HG03060 (cell line): ENCODE data around the gene TRAK2.
"Not testable (repeated sequence)": the region's sequence is repeated elsewhere in the genome, so short reads cannot be mapped to it uniquely, and the experiment has no call there.

Experiments used
- ATAC-seq: cut with Tn5 transposase; IDR thresholded peaks from one replicate; pipeline ENCODE4 v1.9.1; 2021; ENCODE audit warnings: low read depth, moderate number of reproducible peaks; ENCODE audit not compliant: unreplicated experiment

The TRAK2 gene

DNA sequence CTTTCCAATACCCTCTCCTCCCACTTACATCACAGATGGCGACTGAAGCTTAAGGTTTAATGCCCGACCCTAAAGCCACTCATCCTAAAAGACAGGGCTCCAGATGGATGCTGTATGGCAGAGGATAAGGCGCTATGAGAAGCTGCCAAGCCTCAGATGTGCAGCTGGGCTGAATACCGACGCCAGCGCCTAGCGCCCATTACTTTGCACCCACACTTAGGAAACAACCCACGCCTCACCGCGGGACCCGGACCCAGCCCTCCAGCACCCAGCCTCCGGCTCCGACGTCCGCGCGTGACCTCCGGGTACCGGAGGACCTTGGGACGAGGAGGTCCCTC is 335 bp downstream of the TRAK2 start:
- no peak for ATAC-seq

DNA sequence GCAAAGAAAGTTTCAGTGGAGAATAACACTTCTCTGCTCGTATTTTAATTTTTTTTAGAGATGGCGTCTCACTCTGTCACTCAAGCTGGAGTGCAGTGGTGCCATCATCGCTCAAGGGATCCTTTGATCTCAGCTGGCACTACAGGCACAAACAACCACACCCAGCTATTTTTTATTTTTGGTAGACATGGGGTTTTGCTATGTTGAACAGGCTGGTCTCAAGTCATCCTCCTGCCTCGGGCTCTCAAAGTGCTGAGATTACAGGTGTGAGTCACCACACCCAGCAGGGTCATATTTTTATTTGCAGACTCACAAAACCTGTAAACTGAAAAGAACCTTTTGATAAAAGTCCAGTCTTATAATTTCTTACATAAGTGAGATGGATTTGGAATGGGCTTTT is 2.6 kb downstream of the TRAK2 start:
- no peak for ATAC-seq

DNA sequence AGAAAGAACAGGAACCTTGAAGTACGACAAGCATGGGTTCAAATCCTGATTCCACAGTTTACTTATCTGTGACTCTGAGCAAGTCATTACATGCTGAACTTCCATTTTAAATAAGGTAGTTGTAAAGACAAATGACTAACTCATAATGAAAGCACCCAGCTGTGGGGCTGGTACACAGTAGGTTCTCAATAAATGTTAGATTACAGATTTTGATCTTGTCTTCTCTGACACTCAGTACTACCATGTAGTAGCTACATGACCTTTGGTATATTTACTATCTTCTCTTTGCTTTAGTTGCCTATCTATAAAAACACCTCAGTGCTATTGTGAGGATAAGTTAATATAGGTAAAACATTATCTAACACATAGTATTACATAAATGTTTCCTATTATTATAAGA is 3.2 kb downstream of the TRAK2 start:
- no peak for ATAC-seq

DNA sequence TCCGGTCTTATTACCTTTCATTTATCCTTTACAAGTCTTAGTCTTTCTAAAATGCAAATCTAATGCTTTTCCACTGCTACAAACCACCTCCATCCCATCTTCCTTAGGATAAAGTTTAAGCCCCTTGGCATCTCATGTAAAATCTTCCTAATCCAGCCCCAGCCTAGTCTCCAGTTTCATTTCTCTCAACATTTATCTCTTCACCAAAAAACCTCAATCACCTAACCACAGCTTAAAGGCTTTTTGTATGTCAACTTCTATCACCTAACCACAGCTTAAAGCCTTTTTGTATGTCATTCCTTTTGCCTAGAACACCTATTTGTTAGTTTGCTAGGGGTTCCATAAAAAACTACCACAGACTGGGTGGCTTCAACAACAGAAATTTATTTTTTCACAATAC is 4.2 kb downstream of the TRAK2 start:
- no peak for ATAC-seq

DNA sequence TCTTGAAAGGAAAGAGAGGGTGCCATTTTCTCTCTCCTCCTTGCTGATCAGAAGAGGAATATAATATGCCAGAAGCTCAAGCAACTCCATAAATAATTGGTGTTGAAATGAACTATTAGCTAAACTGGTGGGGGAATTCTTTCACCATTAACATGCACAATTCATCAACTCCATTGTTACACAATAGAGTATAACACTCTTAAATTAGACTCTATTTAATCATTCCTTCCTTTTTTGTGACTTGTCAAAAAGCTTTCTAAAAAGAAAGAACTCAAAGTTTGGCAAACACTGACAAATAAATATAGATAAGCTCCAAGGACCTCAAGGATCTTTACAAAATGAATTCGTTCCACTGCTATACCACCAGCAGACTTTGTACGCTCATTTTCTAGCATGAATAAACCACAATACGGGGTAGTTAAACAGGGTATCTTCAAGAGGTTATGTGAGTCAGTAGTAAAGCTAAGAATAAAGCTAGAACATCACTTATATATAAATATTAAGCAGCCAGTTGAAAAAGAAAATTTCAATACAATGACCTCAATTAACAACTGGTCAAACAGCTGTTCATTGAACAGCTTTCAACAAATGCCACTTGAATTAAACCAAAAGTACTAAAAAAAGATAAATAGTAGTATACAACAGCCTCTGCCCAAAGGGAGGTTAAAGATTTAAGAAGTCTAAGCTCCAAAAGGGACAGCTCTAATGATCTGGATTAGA is 6.4 kb downstream of the TRAK2 start:
- no peak for ATAC-seq

DNA sequence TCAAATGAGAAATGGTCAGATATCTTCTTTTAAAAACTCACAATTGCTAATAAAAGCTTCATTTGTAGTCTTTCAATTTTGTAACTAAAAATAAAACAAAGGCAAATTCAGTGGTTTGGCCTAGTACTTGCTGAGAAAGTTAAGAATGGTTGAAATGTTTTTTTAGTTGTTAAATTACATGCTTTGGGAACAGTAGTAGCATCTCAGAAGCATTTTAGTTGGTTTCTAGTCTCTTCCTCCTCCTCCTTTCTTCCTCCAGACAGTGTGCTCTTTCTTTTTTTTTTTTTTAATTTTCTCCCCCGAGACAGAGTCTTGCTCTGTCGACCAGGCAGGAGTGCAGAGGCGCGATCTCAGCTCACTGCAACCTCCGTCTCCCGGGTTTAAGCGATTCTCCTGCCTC is 9.8 kb downstream of the TRAK2 start:
- ATAC-seq: no peak

DNA sequence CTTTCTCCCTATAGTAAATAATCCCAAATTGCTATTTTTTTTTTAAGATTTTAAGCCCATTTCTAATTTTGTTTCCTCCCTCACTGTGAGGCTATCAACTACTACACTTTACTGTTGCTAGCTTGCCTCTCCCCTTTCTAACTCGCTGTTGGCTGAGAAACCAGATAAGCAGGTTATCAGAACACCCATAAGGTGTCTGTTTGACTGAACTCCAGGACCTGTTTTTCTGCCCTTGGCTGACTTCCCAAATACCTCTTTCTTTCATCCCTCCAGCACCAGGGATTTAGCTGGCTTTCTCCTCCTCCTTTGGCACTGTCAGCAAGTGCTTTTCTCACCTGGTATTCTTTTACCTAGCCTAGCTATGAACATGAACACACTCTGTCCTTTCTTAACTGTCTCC is 11.1 kb downstream of the TRAK2 start:
- ATAC-seq: no peak

DNA sequence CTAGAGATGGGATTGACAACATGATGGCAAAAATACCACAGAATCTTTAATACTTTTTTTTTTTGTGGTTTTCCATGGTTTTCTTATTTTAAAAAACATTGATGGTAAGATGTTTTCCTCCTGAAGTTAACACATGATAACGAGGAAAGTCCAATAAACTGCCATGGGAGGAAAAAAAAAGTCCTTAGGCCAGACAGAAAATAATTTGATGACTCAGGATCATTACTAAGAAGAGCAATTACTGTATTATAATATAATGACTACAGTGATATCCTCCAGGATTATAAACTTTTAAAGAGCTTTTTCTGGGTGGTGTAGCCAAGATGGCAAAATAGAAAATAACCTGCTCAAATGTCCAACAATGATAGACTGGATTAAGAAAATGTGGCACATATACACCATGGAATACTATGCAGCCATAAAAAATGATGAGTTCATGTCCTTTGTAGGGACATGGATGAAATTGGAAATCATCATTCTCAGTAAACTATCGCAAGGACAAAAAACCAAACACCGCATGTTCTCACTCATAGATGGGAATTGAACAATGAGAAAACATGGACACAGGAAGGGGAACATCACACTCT is 11.8 kb downstream of the TRAK2 start:
- ATAC-seq: not testable (repeated sequence)

DNA sequence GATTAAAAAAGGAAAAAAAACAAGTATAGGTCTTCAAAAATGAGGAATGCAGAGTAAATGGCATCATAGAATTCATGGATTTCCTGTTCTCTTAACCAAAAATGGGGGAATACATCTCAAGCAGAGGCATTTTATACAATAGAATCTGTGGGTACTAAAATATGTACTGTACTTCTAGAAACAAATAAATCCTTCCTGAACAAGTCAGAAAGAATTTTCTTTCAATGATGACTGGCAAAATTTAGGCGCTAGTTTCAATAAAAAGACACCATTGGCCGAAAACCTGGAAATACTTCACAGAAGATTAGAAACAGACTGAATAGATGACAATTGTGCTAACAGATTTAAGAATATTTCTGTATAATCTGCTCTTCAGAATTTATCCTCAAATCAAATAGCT is 15.1 kb downstream of the TRAK2 start:
- no peak for ATAC-seq

DNA sequence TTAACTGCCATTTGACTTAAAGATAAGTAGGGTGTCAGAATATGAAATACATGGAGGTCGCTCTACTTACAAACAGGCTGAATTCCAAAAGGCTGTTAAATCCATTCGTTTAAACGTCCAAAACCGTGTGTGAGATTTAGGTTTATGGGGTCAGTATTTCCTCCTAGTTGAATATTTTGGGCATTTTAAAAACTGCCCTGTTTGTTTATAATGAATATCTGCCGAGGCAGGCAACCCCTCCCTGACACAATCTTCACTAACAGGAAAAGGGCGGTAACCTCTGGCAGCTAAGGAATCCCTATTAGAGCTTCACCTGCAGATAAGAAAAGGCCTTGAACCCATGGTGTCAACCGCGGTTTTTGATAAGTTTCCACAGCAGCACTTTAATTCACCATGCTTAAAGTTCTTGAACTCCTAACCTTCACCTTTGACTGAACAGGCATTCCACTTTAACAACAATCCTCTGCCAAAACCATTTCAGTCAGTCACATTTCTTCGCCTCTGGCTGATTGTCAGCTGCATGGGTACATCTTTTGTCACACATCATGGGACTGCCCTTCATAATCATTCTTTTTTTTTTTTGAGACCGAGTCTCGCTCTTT is 17.8 kb downstream of the TRAK2 start:
- no peak for ATAC-seq

DNA sequence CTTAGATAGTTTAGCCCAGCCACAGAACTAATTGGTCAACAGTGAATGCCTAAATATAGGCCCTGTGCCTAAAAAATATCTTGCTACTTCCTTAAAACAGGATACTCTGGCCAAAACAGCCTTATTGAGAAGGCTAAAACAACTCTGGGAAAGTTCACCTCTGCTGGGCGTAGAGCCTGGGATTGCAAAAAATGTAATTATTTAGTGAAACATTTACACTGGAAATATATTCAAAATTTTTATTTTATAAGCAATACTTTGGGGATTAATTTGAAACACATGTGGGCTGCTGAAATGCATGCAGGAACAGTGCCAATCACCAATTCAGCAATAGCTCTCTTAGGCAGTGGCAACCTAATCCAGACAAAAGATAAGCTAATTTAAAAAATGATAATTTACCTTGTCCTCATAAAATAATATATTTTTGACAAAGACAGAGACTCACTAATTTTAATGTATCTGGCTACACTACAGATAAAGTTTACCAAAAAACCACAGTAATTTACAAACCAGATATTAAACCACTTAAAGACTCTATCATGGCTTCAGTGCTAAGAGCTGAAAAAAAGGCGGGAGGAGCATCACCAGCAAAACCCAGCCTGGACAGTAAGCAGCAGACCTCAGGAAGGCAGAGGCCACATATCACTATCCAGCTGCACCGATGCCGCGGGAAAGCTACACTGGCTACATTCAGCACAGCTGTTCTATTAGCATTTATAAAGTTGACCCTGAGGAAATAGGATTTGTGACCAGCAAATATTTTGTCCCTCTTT is 18.5 kb downstream of the TRAK2 start:
- ATAC-seq: no peak

DNA sequence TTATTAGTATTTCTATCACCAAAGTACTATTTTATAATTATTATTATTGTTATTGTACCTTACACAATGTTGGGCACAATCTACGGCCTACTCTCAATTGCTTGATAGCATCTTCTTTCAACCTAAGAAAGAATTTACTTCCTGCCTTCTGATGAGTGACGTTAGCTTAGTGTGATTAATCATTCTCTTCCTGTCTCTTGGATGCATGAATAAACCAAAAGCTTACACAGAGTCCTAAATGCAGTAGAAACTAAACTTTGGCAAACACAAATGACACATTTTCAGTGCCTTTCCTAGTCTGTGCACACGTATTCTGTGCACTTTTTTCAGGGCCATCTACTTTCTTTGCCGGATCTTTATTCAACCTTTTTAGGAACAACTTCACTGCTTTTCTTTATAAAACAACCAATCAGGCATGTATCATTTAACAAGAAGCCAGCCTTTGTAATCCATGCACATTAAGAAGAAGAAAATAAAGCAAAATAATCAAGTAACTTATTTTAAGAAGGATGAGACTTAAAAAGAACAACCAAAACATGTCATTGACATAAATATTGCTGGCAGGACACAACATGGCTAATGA is 19.1 kb downstream of the TRAK2 start:
- no peak for ATAC-seq

DNA sequence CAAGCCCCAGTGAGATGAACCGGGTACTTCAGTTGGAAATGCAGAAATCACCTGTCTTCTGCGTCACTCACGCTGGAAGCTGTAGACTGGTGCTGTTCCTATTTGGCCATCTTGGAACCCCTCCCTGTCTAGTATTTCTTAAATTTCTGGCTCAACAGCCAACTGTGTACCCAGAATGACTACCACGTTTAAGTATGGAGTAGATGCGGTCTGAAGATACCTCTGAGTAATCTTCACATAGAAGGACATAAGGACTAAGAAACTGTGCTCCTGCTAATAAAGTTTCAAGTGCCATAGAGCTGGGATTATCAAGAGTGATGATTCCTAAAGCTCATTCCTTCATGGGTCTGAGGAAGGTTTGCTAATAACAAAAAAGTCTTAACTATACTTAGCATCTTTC is 20.4 kb downstream of the TRAK2 start:
- ATAC-seq: no peak

DNA sequence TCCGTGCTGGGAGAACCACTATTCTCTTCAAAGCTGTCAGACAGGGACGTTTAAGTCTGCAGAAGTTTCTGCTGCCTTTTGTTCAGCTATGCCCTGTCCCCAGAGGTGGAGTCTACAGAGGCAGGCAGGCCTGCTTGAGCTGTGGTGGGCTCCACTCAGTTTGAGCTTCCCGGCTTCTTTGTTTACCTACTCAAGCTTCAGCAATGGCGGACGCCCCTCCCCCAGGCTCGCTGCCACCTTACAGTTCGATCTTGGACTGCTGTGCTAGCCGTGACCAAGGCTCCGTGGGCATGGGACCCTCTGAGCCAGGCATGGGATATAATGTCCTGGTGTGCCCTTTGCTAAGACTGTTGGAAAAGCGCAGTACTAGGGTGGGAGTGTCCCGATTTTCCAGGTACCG is 20.9 kb downstream of the TRAK2 start:
- ATAC-seq: not testable (repeated sequence)

DNA sequence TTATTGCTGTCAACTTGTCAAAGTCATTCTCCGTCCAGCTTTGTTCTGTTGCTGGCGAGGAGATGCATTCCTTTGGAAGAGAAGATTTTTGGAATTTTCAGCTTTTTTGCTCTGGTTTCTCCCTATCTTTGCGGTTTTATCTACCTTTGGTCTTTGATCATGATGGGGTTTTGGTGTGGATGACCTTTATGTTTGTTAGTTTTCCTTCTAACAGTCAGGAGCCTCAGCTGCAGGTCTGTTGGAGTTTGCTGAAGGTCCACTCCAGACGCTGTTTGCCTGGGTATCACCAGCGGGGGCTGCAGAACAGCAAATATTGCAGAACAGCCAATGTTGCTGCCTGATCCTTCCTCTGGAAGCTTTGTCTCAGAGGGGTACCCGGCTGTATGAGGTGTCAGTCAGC is 21.4 kb downstream of the TRAK2 start:
- ATAC-seq: not testable (repeated sequence)

DNA sequence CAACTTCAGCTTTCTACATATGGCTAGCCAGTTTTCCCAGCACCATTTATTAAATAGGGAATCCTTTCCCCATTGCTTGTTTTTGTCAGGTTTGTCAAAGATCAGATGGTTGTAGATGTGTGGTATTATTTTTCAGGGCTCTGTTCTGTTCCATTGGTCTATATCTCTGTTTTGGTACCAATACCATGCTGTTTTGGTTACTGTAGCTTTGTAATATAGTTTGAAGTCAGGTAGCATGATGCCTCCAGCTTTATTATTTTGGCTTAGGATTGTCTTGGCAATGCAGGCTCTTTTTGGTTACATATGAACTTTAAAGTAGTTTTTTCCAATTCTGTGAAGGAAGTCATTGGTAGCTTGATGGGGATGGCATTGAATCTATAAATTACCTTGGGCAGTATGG is 22.9 kb downstream of the TRAK2 start:
- ATAC-seq: not testable (repeated sequence)

DNA sequence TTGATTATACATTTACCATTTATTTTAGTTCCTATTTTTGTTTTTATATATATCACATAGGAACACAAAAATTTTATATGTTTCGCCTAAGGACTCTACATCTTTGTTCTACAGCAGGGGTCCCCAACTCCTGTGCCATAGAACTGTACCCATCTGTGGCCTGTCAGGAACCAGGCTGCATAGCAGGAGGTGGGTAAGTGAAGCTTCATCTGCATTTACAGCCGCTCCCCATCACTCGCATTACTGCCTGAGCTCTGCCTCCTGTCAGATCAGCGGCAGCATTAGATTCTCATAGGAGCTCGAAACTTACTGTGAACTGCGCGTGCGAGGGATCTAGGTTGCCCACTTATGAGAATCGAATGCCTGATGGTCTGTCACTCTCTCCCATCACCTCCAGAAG is 25.3 kb downstream of the TRAK2 start:
- ATAC-seq: no peak

DNA sequence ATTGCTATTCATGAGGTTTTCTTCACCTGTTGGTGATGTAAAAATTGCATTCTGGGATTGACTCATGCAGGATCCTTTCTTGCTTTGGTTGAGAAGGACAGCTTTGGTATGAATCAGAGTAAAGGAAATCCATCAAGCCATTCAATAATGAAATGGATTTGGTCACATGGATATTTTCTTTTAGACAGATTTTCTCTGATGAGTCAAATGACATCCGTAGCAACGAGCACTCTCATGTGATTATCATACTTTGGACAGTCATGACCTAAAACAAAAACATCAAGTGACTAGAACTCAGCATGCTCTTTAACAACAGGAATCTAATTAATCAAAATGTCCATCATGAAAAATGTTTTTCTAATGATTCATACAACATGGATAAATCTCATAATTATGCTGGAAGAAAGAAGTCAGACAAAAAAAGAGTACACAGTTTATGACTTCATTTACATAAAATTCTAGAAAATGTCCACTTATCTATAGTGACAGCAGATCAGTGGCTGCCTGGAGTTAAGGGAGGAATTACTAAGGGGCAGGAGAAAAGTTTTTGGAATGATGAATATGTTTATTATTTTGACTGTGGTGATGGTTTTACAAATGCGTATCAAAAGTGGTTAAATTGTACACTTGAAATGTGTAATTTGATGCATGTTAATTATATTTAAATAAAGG is 30.7 kb downstream of the TRAK2 start:
- no peak for ATAC-seq

DNA sequence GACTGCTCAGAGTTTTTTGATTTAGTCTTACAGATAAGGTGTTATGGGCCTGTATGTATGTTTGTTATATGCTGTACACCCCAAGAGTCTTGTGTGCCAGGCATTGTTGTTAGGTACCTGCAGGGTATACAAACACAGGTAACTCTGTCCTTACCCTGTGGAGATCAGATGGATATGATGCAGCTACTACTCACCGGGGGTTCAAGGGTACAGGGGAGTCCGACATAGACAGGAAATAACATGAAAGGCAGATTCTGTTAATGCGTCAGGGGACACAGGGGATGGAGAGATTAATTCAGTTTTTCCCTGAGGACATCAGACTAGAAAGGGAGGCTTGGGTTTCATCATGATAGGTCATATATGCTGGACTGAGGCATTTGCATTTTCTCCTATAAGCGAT is 31.3 kb downstream of the TRAK2 start:
- no peak for ATAC-seq

DNA sequence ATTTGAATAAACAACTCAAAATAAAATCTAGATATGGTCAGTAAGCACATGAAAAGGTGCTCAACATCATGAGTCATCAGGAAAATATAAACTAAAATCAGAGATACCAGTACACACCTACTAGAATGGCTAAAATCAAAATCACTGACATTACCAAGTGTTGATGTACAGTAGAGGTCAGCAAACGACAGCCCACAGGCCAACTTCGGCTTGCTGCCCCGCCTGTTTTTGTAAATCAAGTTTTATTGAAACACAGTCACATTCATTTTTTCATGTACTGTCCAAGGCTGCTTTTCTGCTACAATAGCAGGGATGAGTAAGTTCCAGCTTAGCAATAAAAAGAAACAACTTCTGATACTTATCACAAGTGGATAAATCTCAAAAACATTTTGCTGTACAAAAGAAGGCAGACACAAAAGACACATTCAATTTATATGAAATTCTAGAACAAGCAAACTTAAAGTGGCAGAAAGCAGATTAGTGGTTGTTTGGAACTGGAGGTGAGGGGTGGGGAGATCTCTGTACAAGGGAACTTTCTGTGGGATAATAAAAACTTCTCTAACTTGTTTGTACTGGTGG is 32.1 kb downstream of the TRAK2 start:
- ATAC-seq: no peak
